Measurements from ENCODE around the gene MMP19.

GRCh38 chr12:55833056-55833455 is 9.7 kb downstream of the MMP19 start:
- TF ChIP-seq CTCF (IDR thresholded peaks at IDR 0.05; ENCODE audit: low read depth, low read length) = no peak
- TF ChIP-seq EZH2phosphoT487 (IDR thresholded peaks at IDR 0.05; ENCODE audit: low read depth) = no peak

All from OCI-LY3 (cell line).